SK-N-SH (cell line): ENCODE data around the gene CCDC13. TPM values are rescaled to one million over a fixed set of nuclear protein-coding genes. Genes with fewer than 3 reads are reported as not detected.

Experiments
- CTCF ChIA-PET: fragments of 300-600, 350-600 bp; formaldehyde crosslinking; extraction: SDS; loops from one replicate; lab custom pipeline; 2021; lab: Yijun Ruan, JAX
- POLR2A ChIA-PET: fragments of 350-600 bp; sonication (Branson Sonifier 250); formaldehyde crosslinking; extraction: SDS; loops from one replicate; lab custom pipeline; 2020; ENCODE audit warnings: antibody characterized with exemption, inconsistent platforms; lab: Yijun Ruan, JAX
- DNase-seq: peaks from one replicate; pipeline ENCODE4 v3.0.0; 2012
- H2AFZ ChIP-seq: fragments of 200-600 bp; sonication (generic); 2 replicates; pipeline ENCODE4 v1.8.1; 2016; ENCODE audit warnings: antibody characterized with exemption, mild to moderate bottlenecking, low read depth
- H3F3A ChIP-seq: fragments of 200-600 bp; sonication (generic); replicated peaks from 2 replicates; pipeline ENCODE3; 2016; ENCODE audit warnings: antibody characterized with exemption, mild to moderate bottlenecking; ENCODE audit not compliant: insufficient read depth
- H3K27ac ChIP-seq, 2 experiments: fragments of 200-500 bp in 1 of 2; fragments of 200-600 bp in 1 of 2; sonication (Bioruptor generic) in 1 of 2; sonication (generic), shearing (Covaris generic) in 1 of 2; 2 replicates each; pipeline versions ENCODE4 v1.5.1 to v1.6.1; 2014 to 2016; ENCODE audit warnings: low read depth in 2 of 2, inconsistent platforms in 1 of 2, low read length in 1 of 2, mild to moderate bottlenecking in 1 of 2, mixed read lengths in 1 of 2
- H3K27me3 ChIP-seq: fragments of 200-600 bp; sonication (generic), shearing (Covaris generic); 2 replicates; pipeline ENCODE4 v1.6.1; 2016; ENCODE audit warnings: mixed run types; ENCODE audit not compliant: insufficient read depth
- H3K36me3 ChIP-seq, 2 experiments: fragments of 200-500 bp in 1 of 2; fragments of 200-600 bp in 1 of 2; sonication (Bioruptor generic) in 1 of 2; sonication (generic) in 1 of 2; replicated peaks in 1 of 2; 2 replicates each; pipeline versions ENCODE3 to v1.5.1; 2014 to 2016; ENCODE audit warnings: low read length in 1 of 2, mild to moderate bottlenecking in 1 of 2; ENCODE audit not compliant: insufficient read depth in 2 of 2, control insufficient read depth in 1 of 2
- H3K4me1 ChIP-seq, 2 experiments: fragments of 200-500 bp in 1 of 2; fragments of 200-600 bp in 1 of 2; sonication (Bioruptor generic) in 1 of 2; sonication (generic), shearing (Covaris generic) in 1 of 2; 2 replicates each; pipeline versions ENCODE4 v1.5.1 to v1.6.1; 2014 to 2016; ENCODE audit warnings: low read depth in 1 of 2, low read length in 1 of 2, mixed run types in 1 of 2; ENCODE audit not compliant: insufficient read depth in 2 of 2, control insufficient read depth in 1 of 2
- H3K4me2 ChIP-seq: fragments of 200-600 bp; sonication (generic), shearing (Covaris generic); 2 replicates; pipeline ENCODE4 v1.6.1; 2017; ENCODE audit warnings: mixed run types
- H3K4me3 ChIP-seq, 2 experiments: fragments of 200-500 bp in 1 of 2; fragments of 200-600 bp in 1 of 2; sonication (Bioruptor generic) in 1 of 2; sonication (generic), shearing (Covaris generic) in 1 of 2; 2 replicates each; pipeline versions ENCODE4 v1.5.1 to v1.8.1; 2014 to 2016; ENCODE audit warnings: low read depth in 2 of 2, inconsistent platforms in 1 of 2, low read length in 1 of 2, mild to moderate bottlenecking in 1 of 2, mixed read lengths in 1 of 2, moderate library complexity in 1 of 2
- H3K79me2 ChIP-seq: fragments of 200-600 bp; sonication (generic); 2 replicates; pipeline ENCODE4 v1.8.1; 2017; ENCODE audit warnings: mild to moderate bottlenecking; ENCODE audit not compliant: insufficient read depth
- H3K9ac ChIP-seq: fragments of 200-600 bp; sonication (generic); 2 replicates; pipeline ENCODE4 v1.6.1; 2017; ENCODE audit warnings: mixed run types
- H3K9me2 ChIP-seq: fragments of 200-600 bp; sonication (generic); 2 replicates; pipeline ENCODE4 v1.6.1; 2017; ENCODE audit warnings: mixed run types
- H3K9me3 ChIP-seq: fragments of 200-600 bp; sonication (generic); 2 replicates; pipeline ENCODE4 v1.6.1; 2017; ENCODE audit warnings: mixed run types, mild to moderate bottlenecking, moderate library complexity
- H4K20me1 ChIP-seq: fragments of 200-600 bp; sonication (generic); 2 replicates; pipeline ENCODE4 v1.6.1; 2017; ENCODE audit warnings: mild to moderate bottlenecking, mixed run types; ENCODE audit not compliant: insufficient read depth
- CHD2 ChIP-seq: fragments of 150-350 bp; IDR thresholded peaks from 2 replicates; pipeline ENCODE4 v1.6.1; 2018; ENCODE audit warnings: low read length; ENCODE audit not compliant: partially characterized antibody
- CTCF ChIP-seq: fragments of 200-600 bp; sonication (generic); IDR thresholded peaks from 2 replicates; pipeline ENCODE4 v1.6.1; 2017; ENCODE audit warnings: antibody characterized with exemption, mild to moderate bottlenecking, moderate library complexity
- EP300 ChIP-seq, 2 experiments: IDR thresholded peaks; 2 replicates each; pipeline versions ENCODE4 v1.4.0 to v1.6.1; 2012; ENCODE audit warnings: borderline replicate concordance in 1 of 2, low read depth in 1 of 2, low read length in 1 of 2
- EZH2phosphoT487 ChIP-seq: fragments of 200-600 bp; sonication (generic); IDR thresholded peaks from 2 replicates; pipeline ENCODE4 v1.6.1; 2017; ENCODE audit warnings: low read depth, mixed run types, mild to moderate bottlenecking, antibody characterized with exemption, moderate library complexity, borderline replicate concordance
- FOSL2 ChIP-seq: IDR thresholded peaks from 2 replicates; pipeline ENCODE4 v1.4.0; 2012; ENCODE audit warnings: low read depth, mild to moderate bottlenecking, moderate library complexity, borderline replicate concordance
- FOXM1 ChIP-seq: IDR thresholded peaks from 2 replicates; pipeline ENCODE4 v1.4.0; 2012; ENCODE audit warnings: low read depth, mild to moderate bottlenecking
- GABPA ChIP-seq: IDR thresholded peaks from 2 replicates; pipeline ENCODE4 v1.4.0; 2012; ENCODE audit warnings: low read depth, mild to moderate bottlenecking
- GATA2 ChIP-seq: sonication (generic); formaldehyde crosslinking; IDR thresholded peaks from 2 replicates; pipeline ENCODE4 v1.5.0; 2020; ENCODE audit warnings: mild to moderate bottlenecking, missing genetic modification reagents
- IRF3 ChIP-seq: fragments of 150-350 bp; IDR thresholded peaks from 2 replicates; pipeline ENCODE4 v1.6.1; 2016; ENCODE audit warnings: mild to moderate bottlenecking, low read depth, low read length
- JUND ChIP-seq: IDR thresholded peaks from 2 replicates; pipeline ENCODE4 v1.4.0; 2012
- MEF2A ChIP-seq: IDR thresholded peaks from 2 replicates; pipeline ENCODE4 v1.4.0; 2012; ENCODE audit warnings: low read depth, borderline replicate concordance
- NFIC ChIP-seq: IDR thresholded peaks from 2 replicates; pipeline ENCODE4 v1.4.0; 2012; ENCODE audit warnings: borderline replicate concordance
- POLR2AphosphoS5 ChIP-seq: IDR thresholded peaks from 2 replicates; pipeline ENCODE4 v1.6.1; 2012; ENCODE audit warnings: low read depth, low read length
- RAD21 ChIP-seq: IDR thresholded peaks from 2 replicates; pipeline ENCODE4 v1.6.1; 2012; ENCODE audit warnings: mild to moderate bottlenecking, low read length
- RCOR1 ChIP-seq: fragments of 150-350 bp; IDR thresholded peaks from 2 replicates; pipeline ENCODE4 v1.6.1; 2017; ENCODE audit warnings: antibody characterized with exemption, low read length
- SMC3 ChIP-seq: IDR thresholded peaks from 2 replicates; pipeline ENCODE4 v1.6.1; 2012; ENCODE audit warnings: low read depth, low read length, improper control_type of control experiment
- TEAD4 ChIP-seq: IDR thresholded peaks from 2 replicates; pipeline ENCODE4 v1.4.0; 2012; ENCODE audit warnings: mild to moderate bottlenecking, borderline replicate concordance; ENCODE audit not compliant: insufficient read depth
- USF2 ChIP-seq: fragments of 150-350 bp; IDR thresholded peaks from 2 replicates; pipeline ENCODE4 v1.6.1; 2017; ENCODE audit warnings: antibody characterized with exemption, low read length, low read depth, borderline replicate concordance
- YY1 ChIP-seq: IDR thresholded peaks from 2 replicates; pipeline ENCODE4 v1.4.0; 2012; ENCODE audit warnings: low read depth, mild to moderate bottlenecking
- ZBTB33 ChIP-seq: IDR thresholded peaks from 2 replicates; pipeline ENCODE4 v1.4.0; 2012; ENCODE audit warnings: low read depth, borderline replicate concordance
- WGBS: methylation state at CpG from one replicate; pipeline ENCODE4 v1.1.6; 2017; ENCODE audit warnings: low lambda C conversion rate; 5-methylcytosine and 5-hydroxymethylcytosine counted together
- polyA plus RNA-seq, 3 experiments: library from polyadenylated mRNA; depleted of rRNA; stranded (reverse); fragments of >200 nt; gene quantifications; 2 replicates each; pipeline ENCODE4 v1.2.3, GENCODE V29; 2012

Gene CCDC13
- polyA plus RNA-seq, 1 of the 3 experiments (the other 2 are of a cell fraction), result 0.66 TPM

- H3K4me2 ChIP-seq, result peak overlapping the region; percentile 87
- peaks cover 5% of the 10 kb centered on the region; the same call in 1 of the 2 replicates for H4K20me1 ChIP-seq
- no peaks in the 10 kb centered on the region for H3K27me3 ChIP-seq
- 0 out of 2 replicates have a peak overlapping the region, but pooled peaks have one; percentile 74 for H2AFZ ChIP-seq
- peaks cover 3 to 15% of the 10 kb centered on the region in 2 experiments for H3K36me3 ChIP-seq
- TF ChIP-seq NFIC (no peak), TEAD4 (no peak), CHD2 (no peak), MEF2A (no peak), RCOR1 (no peak), ZBTB33 (no peak), SMC3 (no peak), JUND (no peak), IRF3 (no peak), EZH2phosphoT487 (no peak), EP300 (IDR thresholded peaks at IDR 0.05; ENCODE audit: borderline replicate concordance in 1 of 2, low read depth in 1 of 2, low read length in 1 of 2) (no peak), GATA2 (no peak), CTCF (no peak), POLR2AphosphoS5 (no peak), USF2 (no peak), RAD21 (no peak), YY1 (no peak), FOSL2 (no peak), FOXM1 (no peak), GABPA (no peak)
- ChIA-PET CTCF (interaction anchor here (0.7 to 3.5 kb wide), 7 partner anchors 9 to 159 kb away, joined by 3 to 16 read pairs (median 6); no protein-coding TSS in a partner anchor), POLR2A (no interaction called here)
- H3K9me3 ChIP-seq, result no peaks in the 10 kb centered on the region
- peaks cover 0 to 13% of the 10 kb centered on the region in 2 experiments; a peak in 3 of 4 replicates for H3K4me1 ChIP-seq
- H3K9me2 ChIP-seq, result no peaks in the 10 kb centered on the region
- H3K27ac ChIP-seq, result peak overlapping the region; percentile 87 to 91
- H3F3A ChIP-seq, result peaks cover 9% of the 10 kb centered on the region
- WGBS, result 64% methylated on average over 11 of the region's 11 CpGs
- H3K9ac ChIP-seq, result peak overlapping the region; percentile 79
- peaks cover 49% of the 10 kb centered on the region for H3K79me2 ChIP-seq
- peak overlapping the region; percentile 85 to 89 for H3K4me3 ChIP-seq
- DNase-seq, result no peak
Measured at GRCh38 chr3:42802876-42803413, 29.9 kb upstream of the CCDC13 start.
